Kidney tubule cell (primary cell): ENCODE data around the gene EXOC1L.
A peak's percentile ranks its signal among the peaks of the same experiment; 100 is the strongest.

Source experiments
- DNase-seq: peaks from one replicate; pipeline ENCODE4 v3.0.0-alpha.2; 2018; ENCODE audit warnings: low spot score

The EXOC1L gene, protein sequence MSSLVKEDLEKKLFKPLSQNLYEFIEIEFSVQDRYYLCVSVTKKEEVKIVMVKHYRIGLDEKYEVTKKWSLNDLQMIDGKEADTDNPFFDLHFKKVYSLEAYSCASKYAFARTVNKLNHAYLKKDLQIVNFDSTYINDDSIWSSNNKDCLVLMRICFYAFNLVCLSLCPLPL

GRCh38 chr4:55819634-55820033 lies at the start of gene EXOC1L:
Gene EXOC1L, plus strand, starts transcription at chr4:55819790. Its CDS starts 237 bp downstream, at chr4:55820027.
- DNase-seq, result no peak

DNA sequence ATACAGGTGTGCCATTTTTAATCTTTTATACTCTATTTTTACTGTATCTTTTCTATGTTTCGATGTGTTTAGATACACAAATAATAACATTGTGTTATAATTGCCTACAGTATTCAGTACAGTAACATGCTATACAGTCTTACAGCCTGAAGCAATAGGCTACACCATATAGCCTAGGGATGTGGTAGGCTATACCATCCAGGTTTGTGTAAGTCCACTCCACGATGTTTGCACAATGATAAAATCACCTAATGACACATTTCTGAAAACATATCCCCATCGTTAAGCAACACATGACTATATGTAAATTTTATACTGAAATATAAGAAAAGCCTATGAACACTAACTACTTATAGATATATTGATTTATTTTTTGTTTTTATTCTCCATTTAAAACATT lies 48.9 kb upstream of the EXOC1L start:
- DNase-seq, result no peak

GRCh38 chr4:55781341-55781740 lies 38.2 kb upstream of the EXOC1L start:
- DNase-seq, result no peak

DNA sequence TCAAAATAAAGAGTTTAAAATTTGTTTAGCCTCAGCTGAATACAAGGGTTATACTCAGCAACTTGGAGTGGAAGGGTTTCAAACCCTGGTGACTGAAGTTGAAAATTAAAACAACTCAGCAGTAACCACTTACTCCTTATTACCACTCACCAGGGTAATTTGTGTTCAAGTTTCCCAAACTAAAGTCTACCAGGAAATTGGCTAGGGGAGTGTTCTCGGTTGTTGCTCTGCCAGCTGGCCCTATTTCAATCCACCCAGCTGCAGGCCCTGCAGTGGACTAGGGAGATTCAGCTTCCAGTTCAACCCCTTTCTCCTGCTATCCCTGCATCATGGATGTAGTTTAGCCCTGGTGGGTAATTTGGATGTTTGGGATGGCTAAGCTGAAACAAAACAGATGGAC lies 37.8 kb upstream of the EXOC1L start:
- no peak for DNase-seq

DNA sequence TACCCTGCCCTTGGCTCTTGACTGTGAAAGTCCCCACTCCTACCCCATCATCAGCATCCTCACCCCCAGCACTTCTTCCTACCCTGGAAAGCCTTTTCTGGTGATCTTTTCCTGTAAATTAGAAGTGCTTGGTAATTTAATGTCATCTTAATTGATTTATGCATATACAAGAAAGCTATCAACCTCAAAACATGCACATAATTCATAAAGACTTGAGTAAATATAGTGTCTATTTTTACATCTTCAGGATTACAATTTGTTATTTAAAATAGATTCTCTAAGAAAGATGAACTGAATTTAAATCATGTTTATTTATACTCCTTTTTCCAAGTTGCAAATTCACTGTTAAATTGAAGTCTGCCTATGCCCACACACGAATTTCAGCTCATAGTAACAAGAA lies 36.0 kb upstream of the EXOC1L start:
- no peak for DNase-seq

GRCh38 chr4:55784747-55785146 lies 34.8 kb upstream of the EXOC1L start:
- DNase-seq, result no peak

- peak; percentile 70 for DNase-seq
These were observed 27.9 kb upstream of the EXOC1L start for GRCh38 chr4:55791666-55792065.

- DNase-seq, result no peak
These were observed 26.1 kb upstream of the EXOC1L start for GRCh38 chr4:55793479-55793878.

- DNase-seq, result no peak
These were observed 25.5 kb upstream of the EXOC1L start for GRCh38 chr4:55794053-55794452.

DNA sequence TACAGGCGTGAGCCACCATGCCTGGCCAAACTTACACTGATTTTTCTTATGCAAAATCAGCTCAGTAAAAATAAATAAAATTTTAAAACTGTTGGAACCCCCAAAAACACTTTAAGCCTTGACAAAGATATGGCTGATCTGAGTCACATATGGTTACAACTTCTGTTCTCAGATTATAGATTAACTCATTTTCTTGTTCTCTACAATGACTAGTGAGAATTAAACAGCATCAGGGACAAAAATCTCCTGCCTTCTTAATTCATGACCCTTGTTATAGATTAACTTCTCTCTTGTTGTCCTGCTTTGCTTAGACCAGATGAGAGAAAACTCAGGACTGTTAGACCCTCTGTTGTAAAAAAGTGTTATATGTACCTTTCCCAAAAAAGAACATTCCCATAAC lies 24.2 kb upstream of the EXOC1L start:
- DNase-seq, result peak; percentile 42

- no peak for DNase-seq
These were observed 18.1 kb upstream of the EXOC1L start for GRCh38 chr4:55801498-55801897.

- DNase-seq, result no peak
These were observed 12.0 kb upstream of the EXOC1L start for GRCh38 chr4:55807556-55807955.

- DNase-seq, result no peak
These were observed 11.4 kb upstream of the EXOC1L start for GRCh38 chr4:55808186-55808585.

DNA sequence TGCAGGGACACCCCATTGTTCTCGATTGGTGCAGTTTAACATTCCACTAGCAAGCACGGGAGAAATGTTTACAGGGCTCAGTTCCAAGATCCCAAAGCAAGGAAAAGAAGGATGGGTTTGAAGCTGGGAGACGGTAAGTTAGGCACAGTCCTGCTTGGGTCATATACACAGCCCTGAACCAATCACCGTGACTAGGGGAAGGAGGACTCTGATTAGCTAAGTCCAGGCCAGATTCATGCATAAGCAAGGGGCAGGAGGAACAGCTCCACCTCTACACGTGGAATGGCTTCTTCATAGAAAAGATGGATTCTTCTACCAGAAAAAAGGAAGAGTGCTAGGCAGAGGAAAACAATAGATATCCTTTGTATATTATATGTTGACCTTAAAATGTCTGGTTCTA lies 11.0 kb upstream of the EXOC1L start:
- no peak for DNase-seq

GRCh38 chr4:55817691-55818090 lies 1.9 kb upstream of the EXOC1L start:
- no peak for DNase-seq

- no peak for DNase-seq
These were observed 689 bp downstream of the EXOC1L start for GRCh38 chr4:55820279-55820678.

GRCh38 chr4:55822329-55822728 lies 2.7 kb downstream of the EXOC1L start:
- no peak for DNase-seq

GRCh38 chr4:55824865-55825264 lies 5.3 kb downstream of the EXOC1L start:
- DNase-seq, result no peak

- DNase-seq, result no peak
These were observed 7.4 kb downstream of the EXOC1L start for GRCh38 chr4:55826986-55827385.

- DNase-seq, result no peak
These were observed 8.0 kb downstream of the EXOC1L start for GRCh38 chr4:55827582-55827981.

- no peak for DNase-seq
These were observed 10.5 kb downstream of the EXOC1L start for GRCh38 chr4:55830048-55830447.

DNA sequence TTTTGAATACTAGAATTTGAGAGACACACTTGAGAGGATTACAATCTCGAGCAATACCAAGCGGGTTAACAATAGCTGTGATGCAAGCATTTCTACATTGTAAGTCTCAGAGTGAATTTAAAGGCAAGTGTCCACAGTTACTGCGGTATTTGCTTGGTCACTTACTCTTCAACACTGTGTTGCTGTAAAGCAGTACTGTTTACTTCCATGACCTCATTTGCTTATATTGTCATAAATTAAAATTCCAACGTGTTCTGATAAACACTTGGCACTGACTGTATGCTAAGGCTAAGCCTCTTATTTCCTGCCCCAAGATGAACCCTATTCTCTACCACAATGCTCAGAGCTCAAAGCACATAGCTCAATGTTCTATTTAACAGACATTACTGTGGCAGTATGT lies 11.1 kb downstream of the EXOC1L start:
- DNase-seq, result no peak

DNA sequence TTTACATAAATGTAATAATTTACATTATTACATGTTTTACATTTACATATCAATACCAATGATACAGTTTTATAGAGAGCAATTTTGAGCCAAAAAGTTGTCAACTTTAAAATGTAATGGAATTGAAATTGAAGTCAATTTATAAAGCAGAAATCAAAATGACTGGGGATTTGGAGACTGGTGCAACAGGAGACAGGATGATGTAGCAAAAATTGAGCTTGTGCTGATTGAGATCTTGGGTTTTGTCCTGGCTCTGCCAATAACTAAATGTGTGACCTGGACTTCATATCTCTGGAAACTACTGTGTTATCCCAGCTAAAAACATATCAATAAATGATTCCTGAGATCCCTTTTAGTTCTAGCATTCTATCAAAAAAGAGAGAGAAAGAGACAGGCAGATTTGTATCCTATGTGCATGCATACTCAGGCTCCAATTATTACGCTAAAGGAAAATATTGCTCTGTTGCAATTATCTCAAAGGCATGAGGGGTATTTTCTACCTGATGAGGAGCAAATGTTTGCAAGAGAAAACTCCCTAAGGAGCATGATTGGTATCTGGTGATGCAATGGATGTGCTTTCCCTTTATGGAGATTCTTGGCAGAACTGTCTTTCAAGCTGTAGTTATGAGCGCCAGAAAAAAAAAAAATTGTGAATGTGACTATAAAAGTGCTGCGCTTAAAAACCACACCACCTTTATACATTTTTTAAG lies 14.7 kb downstream of the EXOC1L start:
- DNase-seq, result no peak

GRCh38 chr4:55837903-55838302 lies 18.3 kb downstream of the EXOC1L start:
- no peak for DNase-seq
